ENCODE data around the gene EPB41L1.

Gene EPB41L1

DNA sequence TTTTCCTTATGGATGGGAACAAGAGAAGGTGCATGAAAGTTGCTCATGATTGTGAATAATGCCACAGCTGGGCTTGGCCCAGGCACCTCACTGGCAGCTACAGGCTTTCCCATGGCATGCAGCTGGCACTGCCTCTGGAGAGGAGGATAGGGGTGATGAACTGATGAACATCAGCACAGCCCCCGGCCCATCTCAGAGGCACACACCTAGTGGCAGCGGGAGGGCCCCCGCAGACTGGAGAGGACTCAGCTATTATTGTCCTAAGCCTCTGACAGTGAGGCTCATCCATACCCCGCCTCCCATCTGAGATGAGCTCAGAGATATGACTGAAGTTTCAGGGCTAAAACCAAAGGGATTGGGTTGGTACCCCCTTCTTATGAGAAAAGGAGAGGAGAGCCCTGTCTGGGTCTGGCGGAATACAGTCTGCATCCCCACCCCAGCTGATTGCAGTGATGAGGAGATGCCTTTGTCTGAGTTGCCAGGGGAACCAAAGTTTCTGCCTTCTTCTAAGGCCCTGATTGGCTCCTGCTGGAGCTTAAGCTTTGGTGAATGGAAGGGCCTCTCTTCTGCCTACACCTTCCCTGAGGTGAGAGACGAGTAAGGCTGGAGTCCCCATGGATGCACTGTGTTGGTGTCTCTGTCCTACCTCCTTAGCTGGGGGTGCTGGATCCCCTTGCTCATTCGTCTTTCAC, 27.6 kb upstream of the EPB41L1 start:
- TF ChIP-seq, protein P1, sequence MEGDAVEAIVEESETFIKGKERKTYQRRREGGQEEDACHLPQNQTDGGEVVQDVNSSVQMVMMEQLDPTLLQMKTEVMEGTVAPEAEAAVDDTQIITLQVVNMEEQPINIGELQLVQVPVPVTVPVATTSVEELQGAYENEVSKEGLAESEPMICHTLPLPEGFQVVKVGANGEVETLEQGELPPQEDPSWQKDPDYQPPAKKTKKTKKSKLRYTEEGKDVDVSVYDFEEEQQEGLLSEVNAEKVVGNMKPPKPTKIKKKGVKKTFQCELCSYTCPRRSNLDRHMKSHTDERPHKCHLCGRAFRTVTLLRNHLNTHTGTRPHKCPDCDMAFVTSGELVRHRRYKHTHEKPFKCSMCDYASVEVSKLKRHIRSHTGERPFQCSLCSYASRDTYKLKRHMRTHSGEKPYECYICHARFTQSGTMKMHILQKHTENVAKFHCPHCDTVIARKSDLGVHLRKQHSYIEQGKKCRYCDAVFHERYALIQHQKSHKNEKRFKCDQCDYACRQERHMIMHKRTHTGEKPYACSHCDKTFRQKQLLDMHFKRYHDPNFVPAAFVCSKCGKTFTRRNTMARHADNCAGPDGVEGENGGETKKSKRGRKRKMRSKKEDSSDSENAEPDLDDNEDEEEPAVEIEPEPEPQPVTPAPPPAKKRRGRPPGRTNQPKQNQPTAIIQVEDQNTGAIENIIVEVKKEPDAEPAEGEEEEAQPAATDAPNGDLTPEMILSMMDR (conservative IDR thresholded peaks at IDR 0.05), result no peak
- no peak for TF ChIP-seq ZFX (IDR thresholded peaks at IDR 0.05)
- H3K27ac ChIP-seq, result no peak overlapping the region

DNA sequence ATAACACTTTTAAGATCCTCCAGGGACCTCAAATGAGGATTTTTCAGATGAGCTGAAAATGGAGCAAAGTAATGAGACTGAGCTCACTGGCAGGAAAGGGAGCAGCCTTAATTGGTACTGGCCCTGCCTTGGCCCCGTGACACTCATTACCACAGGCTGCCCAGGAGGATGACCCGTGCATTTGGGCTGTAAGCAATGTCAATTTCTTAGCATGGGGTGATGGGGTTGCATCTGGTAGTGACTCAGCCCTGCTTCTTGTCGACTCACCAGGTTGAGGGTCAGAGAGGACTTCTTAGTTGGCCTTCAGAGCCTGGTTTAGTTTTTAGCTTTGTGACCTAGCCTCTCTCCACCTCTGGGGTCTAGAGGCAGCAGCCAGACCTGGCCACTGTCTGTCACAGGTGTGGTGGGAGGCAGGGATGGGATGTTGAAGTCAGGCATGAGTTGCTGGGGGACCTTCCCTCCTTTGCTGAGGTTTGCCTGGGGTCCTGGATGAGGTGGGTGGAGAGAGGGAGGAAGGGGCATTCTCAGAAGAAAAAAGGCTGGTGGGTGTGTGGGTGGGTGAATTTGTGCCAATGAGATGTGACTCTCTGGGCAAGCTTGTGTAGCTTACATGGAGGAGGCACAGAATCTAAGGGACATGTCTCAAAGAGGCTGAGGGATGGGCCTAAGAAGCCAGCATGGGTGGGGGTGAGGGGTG, 25.9 kb upstream of the EPB41L1 start:
- no peak overlapping the region for H3K27ac ChIP-seq
- TF ChIP-seq, protein P1 (conservative IDR thresholded peaks at IDR 0.05), result no peak
- TF ChIP-seq ZFX (IDR thresholded peaks at IDR 0.05), result no peak

GRCh38 chr20:36129160-36129543, 25.4 kb upstream of the EPB41L1 start:
- TF ChIP-seq, protein P1 (conservative IDR thresholded peaks at IDR 0.05), result no peak
- TF ChIP-seq ZFX (IDR thresholded peaks at IDR 0.05), result no peak

DNA sequence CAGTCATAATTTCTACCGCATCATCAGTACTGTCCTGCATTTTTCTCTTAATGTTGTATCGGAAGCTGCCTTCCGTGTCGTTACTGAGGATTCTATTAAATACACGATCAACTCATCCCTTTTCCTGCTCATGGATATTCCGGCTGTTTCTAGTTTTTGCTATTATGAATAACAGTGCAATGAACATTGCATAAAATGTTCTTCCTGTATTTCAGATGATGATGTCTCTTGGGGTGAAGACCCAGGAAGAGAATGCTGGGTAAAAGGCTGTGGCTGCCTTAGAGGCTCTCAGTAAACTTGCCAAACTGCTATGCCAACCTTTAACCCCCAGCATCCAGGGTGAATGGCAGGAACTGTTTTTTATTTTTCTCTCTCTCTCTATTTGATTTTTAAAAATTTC, 24.1 kb upstream of the EPB41L1 start:
- TF ChIP-seq, protein P1 (conservative IDR thresholded peaks at IDR 0.05), result no peak
- no peak for TF ChIP-seq ZFX (IDR thresholded peaks at IDR 0.05)

More at GRCh38 chr20:36129160-36129543, 25.4 kb upstream of the EPB41L1 start:
- H3K27ac ChIP-seq, result no peak overlapping the region

GRCh38 chr20:36132802-36133211, 21.7 kb upstream of the EPB41L1 start:
- TF ChIP-seq ZFX (IDR thresholded peaks at IDR 0.05), result no peak
- TF ChIP-seq, protein P1 (conservative IDR thresholded peaks at IDR 0.05), result no peak
- no peak overlapping the region for H3K27ac ChIP-seq

More for the DNA sequence above, 24.1 kb upstream of the EPB41L1 start:
- no peak overlapping the region for H3K27ac ChIP-seq

DNA sequence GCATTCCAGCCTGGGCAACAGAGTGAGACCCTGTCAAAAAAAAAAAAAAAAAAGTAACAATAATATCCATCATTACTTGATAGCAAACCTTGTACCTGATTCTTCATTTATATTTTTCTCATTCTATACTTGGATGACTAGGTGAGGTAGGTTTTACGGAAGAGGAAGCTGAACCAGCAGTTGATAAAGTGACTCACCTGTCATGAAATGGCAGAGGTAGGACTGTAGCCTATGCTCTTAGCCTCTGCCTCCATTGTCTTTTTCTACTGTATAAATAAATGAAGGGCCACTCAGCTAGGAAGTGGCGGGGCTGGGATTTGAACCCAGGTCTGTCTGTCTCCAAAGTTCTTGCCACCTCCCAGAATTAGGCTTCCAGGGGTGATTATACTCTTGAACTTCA, 20.7 kb upstream of the EPB41L1 start:
- no peak for TF ChIP-seq ZFX (IDR thresholded peaks at IDR 0.05)
- TF ChIP-seq, protein P1 (conservative IDR thresholded peaks at IDR 0.05), result no peak
- H3K27ac ChIP-seq, result no peak overlapping the region

DNA sequence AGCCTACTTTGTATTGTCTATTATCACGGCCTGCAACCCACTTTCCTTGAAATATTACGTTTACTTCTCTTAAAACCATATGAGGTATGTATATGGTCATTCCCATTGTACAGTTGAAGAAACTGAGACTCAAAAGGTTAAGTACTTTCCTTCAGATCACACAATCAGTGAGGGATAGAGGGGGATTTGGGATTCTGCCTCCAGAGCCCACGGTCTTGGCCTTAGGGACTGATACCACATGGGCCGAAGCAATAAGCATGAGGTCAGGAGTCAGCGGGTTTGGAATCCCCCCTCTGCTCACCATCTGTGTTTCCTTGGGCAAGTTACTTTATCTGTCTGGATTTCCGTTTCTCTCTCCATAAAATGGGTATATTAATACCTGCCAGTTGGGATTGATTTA, 19.4 kb upstream of the EPB41L1 start:
- H3K27ac ChIP-seq, result no peak overlapping the region
- no peak for TF ChIP-seq ZFX (IDR thresholded peaks at IDR 0.05)
- TF ChIP-seq, protein P1 (conservative IDR thresholded peaks at IDR 0.05), result no peak
